DMS79 (cell line): ENCODE results near the gene GLI3.
"Not testable (repeated sequence)": the region's sequence is repeated elsewhere in the genome, so short reads cannot be mapped to it uniquely, and the experiment has no call there.

ENCODE experiments used
- DNase-seq: peaks from one replicate; lab custom pipeline; 2025; lab: John Stamatoyannopoulos, UW

GLI3 gene

DNA sequence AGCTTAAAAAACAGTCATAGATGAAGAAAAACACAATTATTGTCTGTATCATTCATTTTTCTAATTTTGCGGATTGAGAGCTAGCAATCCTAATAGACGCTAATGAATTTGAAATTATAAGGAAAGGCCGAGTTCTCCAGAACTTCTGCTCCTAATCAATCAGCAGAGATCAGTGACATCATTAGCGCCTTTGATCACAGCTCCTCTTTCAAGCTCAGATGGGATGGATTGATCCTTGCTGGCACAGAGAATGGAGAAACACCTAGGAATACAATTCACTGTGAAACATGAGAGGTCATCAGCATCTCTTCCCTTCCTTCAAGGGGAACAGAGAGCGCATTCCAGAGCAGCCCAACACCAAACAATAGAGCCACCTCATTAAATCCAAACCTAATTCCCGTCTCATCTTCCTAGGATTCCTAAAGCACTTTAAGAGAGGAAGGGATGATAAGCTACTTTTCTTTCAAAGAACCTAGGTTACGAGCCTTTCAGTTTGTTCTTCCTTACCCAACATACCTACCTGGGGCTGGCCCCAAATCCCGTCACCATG is 24.4 kb downstream of the GLI3 start:
- DNase-seq = no peak

DNA sequence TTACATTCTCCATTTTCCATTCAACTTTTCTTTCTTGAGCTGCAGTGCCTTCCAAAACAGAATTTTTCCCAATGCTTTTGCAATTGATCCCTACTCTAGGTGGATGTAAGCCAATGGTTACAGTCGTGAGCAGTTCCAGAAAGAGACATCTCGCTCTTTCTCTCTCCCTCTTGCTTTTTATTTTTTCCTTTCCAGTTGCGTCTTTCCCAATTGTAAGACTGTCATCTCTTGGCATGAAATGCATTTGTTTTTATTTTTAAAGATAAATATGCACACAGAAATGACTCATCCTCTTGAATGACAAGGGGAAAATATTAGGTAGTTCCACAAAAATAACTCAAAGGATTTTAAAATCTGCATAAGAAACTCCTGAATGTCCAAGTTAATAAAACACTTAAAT is 25.1 kb downstream of the GLI3 start:
- DNase-seq = no peak

DNA sequence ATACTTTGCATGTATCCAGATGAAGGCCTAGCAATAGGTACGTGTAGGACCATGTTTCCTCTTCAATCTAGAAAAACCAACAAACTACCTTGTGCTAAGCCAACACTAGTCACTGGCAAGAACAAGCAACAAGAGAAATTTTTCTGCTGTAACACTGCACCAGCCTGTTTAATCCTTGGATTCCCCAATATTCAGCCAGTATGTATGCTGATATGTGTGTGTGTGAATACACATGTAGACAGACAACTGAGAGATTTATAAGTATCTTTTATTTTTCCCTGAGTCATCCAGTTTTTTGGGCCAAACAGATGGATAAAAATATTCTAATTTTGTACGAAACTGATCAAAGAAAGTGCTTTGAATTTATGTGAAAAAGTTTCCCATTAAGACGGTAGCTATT is 26.2 kb downstream of the GLI3 start:
- DNase-seq = no peak

DNA sequence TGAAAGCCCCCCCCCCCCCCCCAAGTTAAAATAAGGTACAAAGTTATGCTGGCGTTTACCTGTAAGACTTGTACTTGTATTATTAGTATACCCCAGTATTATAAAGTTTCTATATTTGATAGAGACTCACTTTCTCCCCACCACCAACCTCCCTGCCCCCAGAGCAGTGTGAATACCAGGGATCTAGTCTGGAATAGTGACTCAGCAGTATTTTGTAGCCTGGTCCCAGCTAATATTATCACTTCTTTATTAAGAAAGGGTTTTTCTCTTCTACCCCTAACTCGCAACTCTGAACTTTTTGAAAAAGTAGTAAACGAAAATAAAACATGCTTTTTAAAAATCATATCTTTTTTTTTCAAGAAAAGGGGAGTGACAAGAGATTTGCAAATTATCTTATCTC is 26.7 kb downstream of the GLI3 start:
- DNase-seq = no peak

DNA sequence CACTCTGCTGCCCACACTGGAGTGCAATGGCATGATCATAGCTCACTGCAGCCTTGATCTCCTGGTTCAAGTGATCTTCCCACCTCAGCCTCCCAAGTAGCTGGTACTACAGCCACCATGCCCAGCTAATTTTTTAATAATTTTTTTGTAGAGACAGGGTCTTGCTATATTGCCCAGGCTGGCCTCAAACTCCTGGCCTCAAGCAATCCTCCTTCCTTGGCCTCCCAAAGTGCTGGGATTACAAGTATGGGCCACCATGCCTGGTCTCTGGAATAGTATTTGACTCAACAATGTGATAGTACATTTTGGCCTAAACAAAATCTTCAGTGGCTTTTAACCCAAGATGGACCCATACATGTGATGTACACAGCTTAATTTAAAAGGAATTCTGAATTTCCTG is 27.9 kb downstream of the GLI3 start:
- DNase-seq = not testable (repeated sequence)

DNA sequence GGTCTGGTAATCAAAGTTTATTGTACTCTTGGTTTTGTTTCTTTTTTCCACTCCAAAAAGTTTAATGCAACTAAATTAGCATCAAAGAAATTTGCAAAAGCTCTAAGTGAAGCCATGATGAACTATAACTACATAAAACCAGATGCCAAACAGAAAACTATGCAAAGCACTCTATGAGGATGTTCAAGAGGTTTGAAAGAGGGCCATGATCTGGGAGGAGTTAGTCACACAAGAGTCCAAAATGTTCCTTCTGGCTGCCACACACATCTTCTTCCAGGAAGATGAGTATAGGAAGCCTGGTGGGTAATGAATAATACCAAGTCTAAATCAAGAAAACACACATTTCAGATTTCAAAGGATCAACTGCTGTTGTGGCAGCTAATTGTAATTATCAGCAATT is 28.4 kb downstream of the GLI3 start:
- DNase-seq = no peak

DNA sequence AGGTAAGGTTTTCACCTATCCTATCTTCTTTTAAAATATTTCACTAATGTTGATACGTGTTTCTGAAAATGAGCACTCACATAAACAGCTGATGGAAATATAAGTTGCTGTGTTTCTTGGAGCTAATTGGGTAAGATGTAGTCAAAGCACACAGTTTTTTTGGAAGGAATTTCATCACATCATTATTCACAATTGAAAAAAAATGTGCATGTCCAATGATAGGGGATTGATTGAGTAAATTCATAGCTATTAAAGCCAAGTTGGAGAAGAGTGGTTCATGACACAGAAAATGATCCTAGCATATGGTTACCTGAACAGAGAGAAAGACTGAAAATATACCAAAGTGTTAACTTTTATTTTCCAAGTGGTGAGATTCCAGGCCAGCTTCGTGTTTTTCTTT is 29.6 kb downstream of the GLI3 start:
- DNase-seq = no peak

DNA sequence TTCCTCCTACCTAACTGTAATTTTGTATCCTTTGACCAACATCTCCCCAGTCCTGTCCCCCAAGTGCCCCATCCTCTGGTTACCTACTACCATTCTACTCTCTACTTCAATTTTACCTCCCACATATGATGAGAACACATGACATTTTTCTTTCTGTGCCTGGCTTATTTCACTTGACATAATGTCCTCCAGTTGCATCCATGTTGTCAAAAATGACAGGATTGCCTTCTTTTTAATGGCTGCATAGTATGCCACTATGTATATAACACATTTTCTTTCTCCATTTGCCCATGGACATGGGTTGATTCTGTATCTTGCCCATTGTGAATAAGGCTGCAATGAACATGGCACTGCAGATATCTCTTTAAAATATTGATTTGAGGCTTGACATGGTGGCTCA is 33.7 kb downstream of the GLI3 start:
- no peak for DNase-seq

DNA sequence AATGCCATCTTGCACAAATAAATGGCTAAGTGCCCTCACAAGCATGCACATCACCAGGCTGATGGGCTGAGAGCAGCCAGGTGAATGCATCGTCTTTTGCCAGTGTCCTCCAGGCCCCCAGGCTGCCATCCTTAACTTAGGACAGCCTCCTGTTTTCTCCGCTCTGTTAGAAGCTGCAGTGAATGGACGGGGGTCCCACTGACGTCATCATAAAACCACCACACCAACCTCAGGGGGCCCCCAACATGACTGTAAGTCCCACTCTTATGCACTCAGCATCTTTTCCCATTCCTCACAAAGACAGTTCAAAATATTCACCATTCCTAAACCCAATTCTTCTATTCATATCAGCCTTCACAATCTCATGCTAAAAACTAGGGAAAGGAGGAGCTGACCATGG is 34.4 kb downstream of the GLI3 start:
- DNase-seq = no peak

DNA sequence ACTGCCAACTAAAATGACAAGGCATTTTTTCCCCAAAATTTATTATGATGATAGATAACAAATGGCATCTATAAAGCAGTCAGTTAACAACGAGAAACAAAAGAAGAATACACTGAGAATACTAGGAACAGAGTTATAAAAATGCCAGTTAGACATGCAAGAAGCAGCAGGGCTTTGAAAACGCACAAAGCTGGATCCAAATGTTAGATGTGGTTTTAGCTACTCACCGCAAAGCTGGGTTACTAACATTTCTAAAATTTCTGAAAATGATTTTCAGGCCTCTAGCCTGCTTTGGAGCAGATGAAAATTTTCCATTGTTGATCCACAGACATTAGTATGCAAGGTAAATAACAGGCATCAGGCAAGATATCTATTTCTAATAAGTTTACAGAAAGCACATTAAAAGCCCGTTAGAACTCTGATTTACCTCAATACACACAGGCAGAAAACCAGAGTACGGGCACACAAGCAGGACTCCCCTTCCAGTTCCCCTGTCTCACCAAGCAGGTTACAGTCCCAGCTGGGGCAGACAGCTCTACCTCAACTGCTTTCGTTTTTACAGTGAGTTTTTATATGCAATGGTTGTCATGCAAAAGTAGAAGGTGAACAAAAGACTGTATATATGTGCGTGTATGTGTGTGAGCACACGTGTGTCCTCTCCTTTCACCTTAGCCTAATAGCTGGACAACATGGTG is 37.9 kb downstream of the GLI3 start:
- DNase-seq = no peak

DNA sequence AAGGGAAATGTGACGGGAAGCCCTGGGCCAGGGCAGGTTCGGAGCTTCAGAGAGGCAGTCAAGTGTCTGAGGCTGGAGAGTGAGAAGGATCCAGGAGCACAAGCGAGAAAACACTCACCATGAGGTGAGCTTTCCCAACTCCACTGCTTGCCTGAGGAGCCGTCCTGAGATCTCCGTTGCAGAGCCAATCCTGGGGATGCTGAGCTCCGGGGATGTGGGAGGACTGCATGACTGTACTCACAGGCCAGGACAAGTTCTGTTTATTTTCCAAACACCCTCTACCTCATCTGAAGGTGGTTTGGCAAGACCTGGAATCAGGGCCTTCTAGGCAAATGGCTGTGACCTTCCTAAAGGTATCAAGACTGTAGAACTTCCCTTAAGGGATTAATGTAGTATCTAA is 38.7 kb downstream of the GLI3 start:
- no peak for DNase-seq

DNA sequence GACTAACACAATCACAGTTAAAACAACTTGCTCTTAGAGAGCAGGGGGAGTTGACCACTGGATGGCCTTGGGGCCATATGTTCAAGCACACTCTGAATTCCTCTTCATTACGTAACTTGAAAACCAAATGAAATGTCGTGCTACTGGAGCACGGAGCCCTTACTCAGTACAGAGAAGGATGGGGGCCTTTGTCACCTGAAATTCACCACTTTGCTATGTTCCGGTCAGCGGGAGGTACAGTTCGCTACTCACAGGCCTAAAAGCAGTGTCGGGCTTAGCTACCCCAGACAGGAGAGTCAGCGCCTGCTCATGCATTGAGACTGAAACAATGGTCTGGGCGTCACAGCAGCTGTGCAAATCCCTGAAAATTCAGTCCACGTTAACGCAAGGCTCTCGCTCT is 39.6 kb downstream of the GLI3 start:
- DNase-seq = no peak

DNA sequence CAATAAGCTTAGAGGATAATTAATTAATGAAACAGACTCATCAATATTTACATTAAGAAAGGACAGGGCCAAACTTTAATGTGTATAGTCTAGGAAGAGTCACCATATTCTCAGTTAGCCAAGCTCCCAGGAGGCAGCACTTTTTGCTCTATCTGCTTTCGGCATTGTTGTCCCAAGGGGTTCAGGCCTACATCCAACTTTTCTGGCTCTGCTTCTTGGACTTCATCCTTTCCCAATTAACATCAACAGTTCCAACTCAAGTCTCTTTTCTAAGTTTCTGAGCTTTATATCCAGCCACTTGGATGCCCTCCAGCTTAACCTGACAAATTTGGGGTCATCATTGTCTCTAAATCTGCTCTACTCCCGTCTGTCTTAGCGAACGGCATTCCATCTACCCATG is 42.8 kb downstream of the GLI3 start:
- DNase-seq = no peak

DNA sequence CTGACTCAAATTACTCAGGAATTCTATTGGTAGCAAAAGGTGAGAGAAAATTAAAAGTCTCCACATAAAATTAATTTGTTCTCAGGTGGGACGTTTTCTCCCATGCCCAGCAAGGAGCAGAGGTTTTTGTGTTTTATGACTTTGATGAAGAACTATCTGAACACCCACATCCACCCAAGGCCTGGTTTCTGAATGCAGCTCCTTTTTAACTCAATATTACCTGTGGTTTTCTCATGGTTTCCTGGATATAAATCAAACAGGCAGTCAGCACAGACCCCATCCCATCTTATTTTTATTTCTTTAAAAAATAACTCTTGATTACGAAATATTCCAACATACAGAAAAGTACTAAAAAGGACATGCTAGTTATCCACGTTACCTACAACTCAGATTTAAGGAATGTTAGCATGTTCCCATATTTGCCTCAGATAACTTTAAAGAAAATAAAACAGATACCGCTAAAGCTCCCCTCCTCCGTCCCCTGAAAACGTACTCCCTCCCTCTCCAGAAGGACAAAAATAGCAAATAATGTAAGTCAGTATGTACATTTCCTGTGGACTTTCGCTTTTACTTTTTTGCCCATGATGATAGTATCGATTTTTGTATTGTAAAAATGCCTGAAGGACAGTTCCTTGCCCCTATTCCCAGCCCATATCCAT is 43.4 kb downstream of the GLI3 start:
- DNase-seq = no peak

DNA sequence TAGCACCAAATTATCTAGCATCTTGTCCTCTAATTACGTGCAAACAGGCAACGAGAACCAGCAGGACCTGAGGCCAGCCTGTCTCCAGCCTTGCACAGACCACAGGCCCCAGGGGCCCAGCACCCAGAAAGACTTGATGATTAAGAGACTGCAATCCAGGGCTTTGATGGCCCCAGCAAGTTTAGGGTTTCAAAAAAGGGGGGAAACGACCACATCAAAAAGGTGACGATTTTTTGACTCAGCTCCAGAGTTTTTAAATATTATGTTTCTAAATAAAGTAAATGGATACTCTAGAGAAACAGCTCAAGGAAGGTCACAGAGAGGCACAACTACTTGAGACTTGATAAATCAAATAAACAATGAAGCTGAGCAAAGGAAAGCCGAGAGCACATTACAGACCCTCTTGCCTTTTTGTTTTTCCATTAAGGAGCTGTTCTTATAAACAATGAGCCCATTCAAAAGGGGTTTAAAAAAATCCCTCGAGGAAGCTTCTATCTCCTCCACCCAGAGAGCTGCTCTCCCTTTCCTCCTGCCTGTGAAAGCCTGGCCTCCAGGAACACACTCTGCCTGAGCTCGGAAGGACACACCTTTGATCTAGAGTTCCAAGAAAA is 44.1 kb downstream of the GLI3 start:
- DNase-seq = no peak

DNA sequence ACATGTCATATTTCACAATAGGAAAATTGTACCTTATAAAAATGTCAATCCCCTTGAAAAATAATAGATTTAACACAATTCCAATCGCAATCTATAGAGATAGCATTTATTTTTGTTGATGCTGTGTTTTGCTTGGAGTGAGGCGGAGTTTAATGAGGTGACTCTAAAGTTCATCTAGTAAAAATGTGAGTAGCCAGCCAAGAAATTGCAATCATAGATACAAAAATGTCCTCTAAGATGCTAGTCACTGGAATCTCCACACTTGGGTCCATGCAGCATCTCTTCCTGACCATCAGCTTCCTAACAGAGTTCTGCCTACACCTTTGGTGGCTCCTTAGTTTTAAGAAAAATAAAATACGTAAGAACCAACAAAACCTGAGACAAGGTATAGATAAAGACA is 44.9 kb downstream of the GLI3 start:
- DNase-seq = no peak

DNA sequence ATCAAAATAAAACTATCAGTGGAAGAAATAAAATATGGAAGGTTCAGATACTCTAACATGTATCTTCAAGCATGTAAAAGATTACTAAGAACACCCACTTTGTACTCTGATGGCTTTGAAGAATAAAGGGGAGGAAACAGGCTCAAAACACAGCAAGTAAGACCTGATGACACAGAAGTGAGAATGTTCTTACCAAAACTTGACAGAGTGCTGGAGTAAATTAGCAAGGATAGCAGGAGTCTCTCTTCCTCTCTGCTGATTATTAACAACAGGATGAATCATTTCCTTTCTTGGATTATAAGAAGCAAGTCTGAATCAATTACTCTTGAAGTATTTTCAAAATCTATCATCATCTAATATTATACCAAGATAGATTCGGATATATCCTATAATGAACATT is 47.5 kb downstream of the GLI3 start:
- DNase-seq = no peak

DNA sequence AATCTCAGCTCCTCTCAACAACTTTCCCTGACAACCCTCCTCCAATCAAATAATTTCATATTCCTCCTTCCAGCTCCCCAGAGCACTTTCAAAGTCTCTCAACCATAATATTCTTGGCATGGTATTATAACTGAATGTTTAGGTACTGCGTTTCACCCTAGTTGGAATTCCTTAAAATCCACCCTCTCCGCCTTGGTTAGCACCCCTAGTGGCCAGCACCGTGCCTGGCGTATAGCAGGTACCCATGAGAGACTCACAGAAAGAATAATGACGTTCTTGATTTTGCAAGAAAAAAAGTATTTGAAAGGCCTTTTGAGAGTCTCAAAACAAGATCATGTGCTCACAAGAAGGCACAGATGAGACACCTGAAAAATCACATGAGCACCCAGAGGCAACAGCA is 50.9 kb downstream of the GLI3 start:
- no peak for DNase-seq

DNA sequence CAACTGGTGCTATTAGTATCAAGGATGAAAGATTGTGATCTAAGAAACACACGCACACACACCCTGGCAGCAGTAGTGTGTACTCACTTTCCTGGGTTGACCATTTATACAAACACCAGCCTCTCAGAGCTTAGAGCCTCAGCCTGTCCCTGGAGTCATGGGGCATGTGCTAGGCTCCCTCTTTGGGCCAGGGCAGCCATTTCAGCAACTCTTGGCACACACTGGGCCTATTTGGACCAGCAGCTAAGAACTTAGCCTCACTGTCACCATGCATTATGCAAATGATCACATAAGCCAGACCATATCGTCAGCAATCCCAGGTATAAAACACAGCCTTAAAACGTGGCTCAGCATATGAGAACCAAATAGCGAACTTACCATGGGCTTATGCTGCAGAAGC is 51.3 kb downstream of the GLI3 start:
- DNase-seq = no peak

DNA sequence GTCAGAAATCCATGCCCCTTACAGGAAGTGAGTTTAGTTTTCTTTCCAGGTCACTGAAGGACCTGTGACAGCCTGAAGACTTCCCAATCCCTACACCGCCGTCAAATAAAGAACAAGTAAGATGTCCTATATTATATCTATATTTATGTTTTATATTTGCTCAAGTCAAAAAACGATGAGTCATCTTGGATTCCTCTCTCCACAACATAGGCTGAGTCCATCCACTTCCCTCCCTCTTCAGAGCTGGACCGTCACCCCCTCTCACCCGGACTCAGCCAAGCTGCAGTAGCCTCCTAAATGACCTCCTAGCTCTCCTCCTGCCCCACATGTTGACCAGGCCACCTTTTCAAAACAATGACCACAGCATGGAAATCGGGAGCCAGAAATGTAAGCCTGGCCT is 53.5 kb downstream of the GLI3 start:
- no peak for DNase-seq

DNA sequence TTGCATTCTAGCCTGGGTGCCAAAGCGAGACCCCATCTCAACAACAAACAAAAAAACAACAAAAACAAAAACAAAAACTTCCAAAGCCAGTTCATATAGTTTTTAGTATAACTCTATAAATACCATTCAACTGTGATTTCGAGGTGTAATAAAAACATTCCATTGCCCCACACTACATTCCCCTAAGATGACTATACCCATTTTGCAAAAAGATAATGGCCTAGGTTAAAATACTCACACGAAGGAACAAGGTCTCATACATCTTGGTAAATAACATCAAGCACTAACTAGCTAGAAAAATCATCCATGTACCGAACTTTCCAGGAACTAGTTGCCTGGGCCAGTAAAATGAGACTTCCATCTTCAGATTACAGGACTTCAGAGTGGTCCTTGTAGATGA is 55.4 kb downstream of the GLI3 start:
- no peak for DNase-seq

DNA sequence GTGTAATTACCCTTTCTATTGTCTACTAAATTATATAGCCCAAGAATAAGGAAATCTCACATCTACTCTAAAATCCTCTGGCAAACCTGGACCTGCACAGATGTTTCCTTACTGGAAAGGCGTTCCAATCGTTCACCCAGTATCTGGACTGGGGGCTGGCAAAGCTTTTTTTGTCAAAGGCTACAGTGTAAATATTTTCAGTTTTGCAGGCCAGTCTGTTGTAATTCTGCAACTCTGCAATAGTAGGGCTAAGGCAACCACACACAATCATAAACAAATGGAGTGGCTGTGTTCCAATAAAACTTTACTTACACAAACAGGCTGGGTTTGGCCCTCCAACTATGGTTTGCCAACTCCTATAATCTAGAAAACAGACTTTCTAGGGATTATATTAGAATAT is 56.2 kb downstream of the GLI3 start:
- DNase-seq = no peak

DNA sequence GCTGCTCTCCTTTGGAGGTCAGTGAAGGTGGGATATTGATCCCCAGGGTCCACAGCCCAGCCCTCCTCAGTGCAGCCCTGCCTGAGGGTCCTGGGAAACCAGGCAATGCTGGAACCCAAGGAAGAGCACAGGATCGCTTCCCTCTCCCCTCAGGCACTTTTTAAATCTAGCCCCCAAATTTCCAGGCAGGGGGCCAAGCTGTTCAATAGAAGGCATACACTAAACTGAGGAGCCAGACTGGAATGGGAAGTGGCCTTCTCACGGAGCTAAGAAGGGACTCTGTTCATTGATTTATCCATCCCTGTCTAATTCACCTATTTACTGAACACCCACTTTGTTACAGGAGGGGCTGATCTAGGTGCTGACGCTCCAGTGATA is 60.3 kb downstream of the GLI3 start:
- no peak for DNase-seq
